ENCODE results near the gene GFY.

DNA sequence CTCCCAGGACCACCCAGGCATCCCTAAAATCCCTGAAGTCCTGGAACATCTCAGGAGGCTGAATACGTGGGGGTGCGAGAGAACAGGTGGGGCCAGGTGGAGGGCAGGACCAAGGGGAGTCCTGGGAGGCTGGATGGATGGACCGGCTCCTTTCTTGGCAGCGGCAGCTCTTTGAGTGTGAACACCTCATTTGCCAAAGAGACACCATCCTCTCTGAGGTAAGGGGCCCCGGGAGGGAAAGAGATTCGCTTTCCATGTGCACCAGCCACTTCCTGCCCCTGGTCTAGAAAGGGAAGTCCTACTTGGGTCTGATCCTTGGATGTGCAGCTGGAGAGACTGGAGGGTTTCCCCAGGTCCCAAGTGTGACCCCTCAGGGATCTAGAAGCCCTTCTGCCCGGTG lies 18.1 kb upstream of the GFY start:
- TF ChIP-seq BACH2 (CRISPR knock-in tag; IDR thresholded peaks at IDR 0.05; ENCODE audit: borderline replicate concordance) (no peak), ZNF8 (CRISPR knock-in tag; IDR thresholded peaks at IDR 0.05) (no peak), ZNF565 (CRISPR knock-in tag; conservative IDR thresholded peaks at IDR 0.05; ENCODE audit: low read depth) (no peak), CREB5 (CRISPR knock-in tag; IDR thresholded peaks at IDR 0.05; ENCODE audit: low read depth) (no peak), CSDC2 (CRISPR knock-in tag; IDR thresholded peaks at IDR 0.05) (no peak)
- TF ChIP-seq, protein P1, sequence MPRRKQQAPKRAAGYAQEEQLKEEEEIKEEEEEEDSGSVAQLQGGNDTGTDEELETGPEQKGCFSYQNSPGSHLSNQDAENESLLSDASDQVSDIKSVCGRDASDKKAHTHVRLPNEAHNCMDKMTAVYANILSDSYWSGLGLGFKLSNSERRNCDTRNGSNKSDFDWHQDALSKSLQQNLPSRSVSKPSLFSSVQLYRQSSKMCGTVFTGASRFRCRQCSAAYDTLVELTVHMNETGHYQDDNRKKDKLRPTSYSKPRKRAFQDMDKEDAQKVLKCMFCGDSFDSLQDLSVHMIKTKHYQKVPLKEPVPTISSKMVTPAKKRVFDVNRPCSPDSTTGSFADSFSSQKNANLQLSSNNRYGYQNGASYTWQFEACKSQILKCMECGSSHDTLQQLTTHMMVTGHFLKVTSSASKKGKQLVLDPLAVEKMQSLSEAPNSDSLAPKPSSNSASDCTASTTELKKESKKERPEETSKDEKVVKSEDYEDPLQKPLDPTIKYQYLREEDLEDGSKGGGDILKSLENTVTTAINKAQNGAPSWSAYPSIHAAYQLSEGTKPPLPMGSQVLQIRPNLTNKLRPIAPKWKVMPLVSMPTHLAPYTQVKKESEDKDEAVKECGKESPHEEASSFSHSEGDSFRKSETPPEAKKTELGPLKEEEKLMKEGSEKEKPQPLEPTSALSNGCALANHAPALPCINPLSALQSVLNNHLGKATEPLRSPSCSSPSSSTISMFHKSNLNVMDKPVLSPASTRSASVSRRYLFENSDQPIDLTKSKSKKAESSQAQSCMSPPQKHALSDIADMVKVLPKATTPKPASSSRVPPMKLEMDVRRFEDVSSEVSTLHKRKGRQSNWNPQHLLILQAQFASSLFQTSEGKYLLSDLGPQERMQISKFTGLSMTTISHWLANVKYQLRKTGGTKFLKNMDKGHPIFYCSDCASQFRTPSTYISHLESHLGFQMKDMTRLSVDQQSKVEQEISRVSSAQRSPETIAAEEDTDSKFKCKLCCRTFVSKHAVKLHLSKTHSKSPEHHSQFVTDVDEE (CRISPR knock-in tag; IDR thresholded peaks at IDR 0.05): no peak
